Gastrocnemius medialis (tissue), 4 donors: Measurements from ENCODE around the gene ATP6V1B1.

Experiments used
- CTCF ChIP-seq, 5 experiments: fragments of 450-650 bp in 3 of 5; fragments of 200-600 bp in 2 of 5; sonication (generic) in 2 of 5; IDR thresholded peaks in 4 of 5; conservative IDR thresholded peaks in 1 of 5; 1 replicate in 4 of 5; 2 replicates in 1 of 5; pipeline ENCODE4 v1.5.1; 2016 to 2019; ENCODE audit warnings: antibody characterized with exemption in 5 of 5, mild to moderate bottlenecking in 3 of 5, moderate library complexity in 3 of 5
- POLR2A ChIP-seq, 2 donors: fragments of 450-650 bp; IDR thresholded peaks; one replicate each; pipeline ENCODE4 v1.6.1; 2017; ENCODE audit warnings: antibody characterized with exemption in 2 of 2, mild to moderate bottlenecking in 2 of 2, moderate library complexity in 2 of 2

DNA sequence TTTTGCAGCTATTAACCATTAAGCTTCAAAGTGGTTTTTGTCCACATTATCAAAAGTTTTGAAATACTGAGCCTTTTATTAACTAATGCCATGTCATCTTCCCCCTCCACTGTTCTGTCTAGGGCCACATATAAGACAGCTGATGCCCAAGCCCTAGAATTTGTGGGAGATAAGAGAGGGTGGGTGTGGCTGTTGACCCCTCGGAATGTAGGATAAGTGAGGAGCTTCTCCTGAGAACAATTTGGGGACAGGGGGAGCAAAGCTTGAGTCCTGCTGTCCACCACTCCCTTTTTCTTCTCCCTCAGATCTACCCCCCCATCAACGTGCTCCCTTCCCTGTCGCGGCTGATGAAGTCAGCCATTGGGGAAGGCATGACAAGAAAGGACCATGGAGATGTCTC lies 28.4 kb downstream of the ATP6V1B1 start:
- TF ChIP-seq CTCF (IDR thresholded peaks at IDR 0.05 in 4 of 5, conservative IDR thresholded peaks at IDR 0.05 in 1 of 5): no peak
- no peak for TF ChIP-seq POLR2A (IDR thresholded peaks at IDR 0.05)
